HepG2 (cell line): ENCODE results near the gene BLMH.

Experiments
- ARNT2 ChIP-seq: sonication (generic); formaldehyde crosslinking; IDR thresholded peaks from 2 replicates; pipeline ENCODE4 v1.8.0; 2022; ENCODE audit warnings: mild to moderate bottlenecking, low read depth, missing genetic modification reagents, moderate library complexity
- HOXA7 ChIP-seq: sonication (generic); formaldehyde crosslinking; IDR thresholded peaks from 2 replicates; pipeline ENCODE4 v1.8.1; 2022; ENCODE audit warnings: mild to moderate bottlenecking, missing genetic modification reagents, moderate library complexity
- POLR2A ChIP-seq, 2 experiments: IDR thresholded peaks; 2 replicates each; pipeline ENCODE4 v1.6.1; 2011; ENCODE audit warnings: low read depth in 2 of 2, low read length in 2 of 2, mild to moderate bottlenecking in 1 of 2, moderate library complexity in 1 of 2; ENCODE audit not compliant: insufficient read depth in 1 of 2
- ZNF3 ChIP-seq: IDR thresholded peaks from 2 replicates; pipeline ENCODE4 v1.7.0; 2017; ENCODE audit warnings: inconsistent platforms
- TF ChIP-seq, protein P1 (sequence below): IDR thresholded peaks from 2 replicates; pipeline ENCODE4 v1.6.1; 2012; ENCODE audit warnings: inconsistent platforms

- TF ChIP-seq, protein P1, sequence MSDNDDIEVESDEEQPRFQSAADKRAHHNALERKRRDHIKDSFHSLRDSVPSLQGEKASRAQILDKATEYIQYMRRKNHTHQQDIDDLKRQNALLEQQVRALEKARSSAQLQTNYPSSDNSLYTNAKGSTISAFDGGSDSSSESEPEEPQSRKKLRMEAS = no peak
- TF ChIP-seq ZNF3 (CRISPR knock-in tag) (no peak), ARNT2 (CRISPR knock-in tag) (no peak), HOXA7 (CRISPR knock-in tag) (no peak), POLR2A (IDR thresholded peaks at IDR 0.05; ENCODE audit: insufficient read depth in 1 of 2, low read depth in 2 of 2, low read length in 2 of 2) (no peak)
Observed at GRCh38 chr17:30248786-30249185, 43.0 kb downstream of the BLMH start.
